Measurements from ENCODE around the gene P4HA3. TPM values are rescaled to one million over a fixed set of nuclear protein-coding genes. Genes with fewer than 3 reads are reported as not detected.

Gene P4HA3
- total RNA-seq, 1 experiment from 2014 or later: 0.93 TPM

GRCh38 chr11:74255741-74256375 is 55.6 kb downstream of the P4HA3 start:
- Mint-ChIP-seq H3K9me3 (ENCODE audit: unreplicated experiment) (no peaks in the 10 kb centered on the region), H3K4me1 (ENCODE audit: insufficient read depth, unreplicated experiment) (peaks cover 15% of the 10 kb centered on the region), H3K4me3 (ENCODE audit: unreplicated experiment) (no peak overlapping the region), H3K27ac (ENCODE audit: low read depth, unreplicated experiment) (no peak overlapping the region), H3K36me3 (ENCODE audit: insufficient read depth, unreplicated experiment) (peaks cover 39% of the 10 kb centered on the region), H3K27me3 (ENCODE audit: insufficient read depth, unreplicated experiment) (no peaks in the 10 kb centered on the region)
- no TSS peak for BruUV-seq (replicated peaks)
- ChIA-PET POLR2A (interaction anchor here (1.0 to 1.6 kb wide), 5 partner anchors 12 to 315 kb away, joined by 3 to 10 read pairs (median 4); partner anchors contain the start of gene LIPT2), CTCF (interaction anchor here (0.5 to 8.1 kb wide), 41 partner anchors 9 to 604 kb away, joined by 3 to 210 read pairs (median 5); partner anchors contain the start of genes C2CD3, LIPT2 and PPME1)
- TF ChIP-seq CTCF (IDR thresholded peaks at IDR 0.05; ENCODE audit: unreplicated experiment): peak; percentile 76
- intact Hi-C loops (cut with micrococcal nuclease): loop anchor here (1.0 to 2.0 kb wide), 6 partner anchors 63 to 314 kb away; no protein-coding TSS in a partner anchor
- DNase-seq (ENCODE audit: unreplicated experiment): peak; percentile 79

GRCh38 chr11:74253361-74253760 is 58.1 kb downstream of the P4HA3 start:
- TF ChIP-seq CTCF (IDR thresholded peaks at IDR 0.05; ENCODE audit: unreplicated experiment): no peak
- H3K9me3 Mint-ChIP-seq (ENCODE audit: unreplicated experiment): no peaks in the 10 kb centered on the region
- BruUV-seq (replicated peaks): no TSS peak
- no peak overlapping the region for H3K27ac Mint-ChIP-seq (ENCODE audit: low read depth, unreplicated experiment)
- H3K4me3 Mint-ChIP-seq (ENCODE audit: unreplicated experiment): no peak overlapping the region
- ChIA-PET POLR2A (no interaction called here), CTCF (interaction anchor here (0.6 to 8.1 kb wide), 6 partner anchors 14 to 316 kb away, joined by 3 to 210 read pairs (median 4); no protein-coding TSS in a partner anchor)
- peaks cover 13% of the 10 kb centered on the region for H3K4me1 Mint-ChIP-seq (ENCODE audit: insufficient read depth, unreplicated experiment)
- peaks cover 48% of the 10 kb centered on the region for H3K36me3 Mint-ChIP-seq (ENCODE audit: insufficient read depth, unreplicated experiment)
- intact Hi-C loops (cut with micrococcal nuclease): no loop called here
- DNase-seq (ENCODE audit: unreplicated experiment): no peak
- H3K27me3 Mint-ChIP-seq (ENCODE audit: insufficient read depth, unreplicated experiment): no peaks in the 10 kb centered on the region

GRCh38 chr11:74249496-74249895 is 61.9 kb downstream of the P4HA3 start:
- BruUV-seq (replicated peaks): no TSS peak
- H3K4me3 Mint-ChIP-seq (ENCODE audit: unreplicated experiment): no peak overlapping the region
- no peak for DNase-seq (ENCODE audit: unreplicated experiment)
- no peaks in the 10 kb centered on the region for H3K27me3 Mint-ChIP-seq (ENCODE audit: insufficient read depth, unreplicated experiment)
- POLR2A ChIA-PET: no interaction called here
- no peak overlapping the region for H3K27ac Mint-ChIP-seq (ENCODE audit: low read depth, unreplicated experiment)
- H3K9me3 Mint-ChIP-seq (ENCODE audit: unreplicated experiment): no peaks in the 10 kb centered on the region
- intact Hi-C loops (cut with micrococcal nuclease): no loop called here
- CTCF ChIA-PET: interaction anchor here (8.1 kb wide), 1 partner anchor 197 kb away, joined by 210 read pairs; no protein-coding TSS in a partner anchor
- no peak for TF ChIP-seq CTCF (IDR thresholded peaks at IDR 0.05; ENCODE audit: unreplicated experiment)
- H3K36me3 Mint-ChIP-seq (ENCODE audit: insufficient read depth, unreplicated experiment): peaks cover 65% of the 10 kb centered on the region
- no peaks in the 10 kb centered on the region for H3K4me1 Mint-ChIP-seq (ENCODE audit: insufficient read depth, unreplicated experiment)

- Mint-ChIP-seq H3K4me1 (ENCODE audit: insufficient read depth, unreplicated experiment) (no peaks in the 10 kb centered on the region), H3K4me3 (ENCODE audit: unreplicated experiment) (no peak overlapping the region), H3K27ac (ENCODE audit: low read depth, unreplicated experiment) (no peak overlapping the region), H3K9me3 (ENCODE audit: unreplicated experiment) (no peaks in the 10 kb centered on the region), H3K36me3 (ENCODE audit: insufficient read depth, unreplicated experiment) (peaks cover 59% of the 10 kb centered on the region), H3K27me3 (ENCODE audit: insufficient read depth, unreplicated experiment) (no peaks in the 10 kb centered on the region)
- CTCF ChIA-PET: interaction anchor here (0.6 to 1.1 kb wide), 3 partner anchors 13 to 201 kb away, joined by 3 to 5 read pairs (median 4); no protein-coding TSS in a partner anchor
- POLR2A ChIA-PET: no interaction called here
- DNase-seq (ENCODE audit: unreplicated experiment): no peak
- TF ChIP-seq CTCF (IDR thresholded peaks at IDR 0.05; ENCODE audit: unreplicated experiment): no peak
- no TSS peak for BruUV-seq (replicated peaks)
- intact Hi-C loops (cut with micrococcal nuclease): no loop called here
These were observed 63.0 kb downstream of the P4HA3 start for GRCh38 chr11:74248469-74248868.
